ENCODE data around the gene LRRFIP1. TPM values are rescaled to one million over a fixed set of nuclear protein-coding genes. Genes with fewer than 3 reads are reported as not detected.

LRRFIP1 gene
- total RNA-seq, 2 donors from 2014 or later = 69.3 to 99.6 TPM

- intact Hi-C loops (cut with DNase I) = no loop called here
- peak; percentile 58 to 70 for ATAC-seq
- DNase-seq = peak; percentile 67
These were observed 75.3 kb downstream of the LRRFIP1 start for GRCh38 chr2:237702441-237703391.

GRCh38 chr2:237704501-237705434 is 77.4 kb downstream of the LRRFIP1 start:
- no peak for ATAC-seq
- intact Hi-C loops (cut with DNase I) = no loop called here
- no peak for DNase-seq

GRCh38 chr2:237706257-237706656 is 78.9 kb downstream of the LRRFIP1 start:
- no peak for ATAC-seq
- intact Hi-C loops (cut with DNase I) = no loop called here
- no peak for DNase-seq

GRCh38 chr2:237708065-237708398 is 80.6 kb downstream of the LRRFIP1 start:
- ATAC-seq = no peak
- no peak for DNase-seq
- intact Hi-C loops (cut with DNase I) = no loop called here

GRCh38 chr2:237708491-237708890 is 81.1 kb downstream of the LRRFIP1 start:
- intact Hi-C loops (cut with DNase I) = no loop called here
- ATAC-seq (no peak), DNase-seq (no peak)

GRCh38 chr2:237708961-237709360 is 81.6 kb downstream of the LRRFIP1 start:
- intact Hi-C loops (cut with DNase I) = no loop called here
- DNase-seq (no peak), ATAC-seq (no peak)

- ATAC-seq = no peak
- no peak for DNase-seq
- intact Hi-C loops (cut with DNase I) = no loop called here
These were observed 84.2 kb downstream of the LRRFIP1 start for GRCh38 chr2:237711458-237712150.

GRCh38 chr2:237712477-237713377 is 85.3 kb downstream of the LRRFIP1 start:
- DNase-seq = no peak
- intact Hi-C loops (cut with DNase I) = no loop called here
- ATAC-seq = peak in 1 of 2 donors; percentile 3

GRCh38 chr2:237714690-237715458 is 87.5 kb downstream of the LRRFIP1 start:
- DNase-seq (no peak), ATAC-seq (peak; percentile 84 to 87)
- intact Hi-C loops (cut with DNase I) = no loop called here

- intact Hi-C loops (cut with DNase I) = no loop called here
- no peak for DNase-seq
- ATAC-seq = peak; percentile 69 to 73
These were observed 88.1 kb downstream of the LRRFIP1 start for GRCh38 chr2:237715459-237715947.

GRCh38 chr2:237716011-237716410 is 88.6 kb downstream of the LRRFIP1 start:
- DNase-seq (no peak), ATAC-seq (no peak)
- intact Hi-C loops (cut with DNase I) = no loop called here

- ATAC-seq (no peak), DNase-seq (no peak)
- intact Hi-C loops (cut with DNase I) = no loop called here
These were observed 90.2 kb downstream of the LRRFIP1 start for GRCh38 chr2:237717366-237718276.

GRCh38 chr2:237718277-237718634 is 90.9 kb downstream of the LRRFIP1 start:
- DNase-seq (no peak), ATAC-seq (no peak)
- intact Hi-C loops (cut with DNase I) = no loop called here

- ATAC-seq (no peak), DNase-seq (no peak)
- intact Hi-C loops (cut with DNase I) = no loop called here
These were observed 93.1 kb downstream of the LRRFIP1 start for GRCh38 chr2:237720444-237720843.

- peak in 1 of 2 donors; percentile 40 for ATAC-seq
- intact Hi-C loops (cut with DNase I) = no loop called here
These were observed 93.6 kb downstream of the LRRFIP1 start for GRCh38 chr2:237720957-237721356.

GRCh38 chr2:237721458-237721857 is 94.1 kb downstream of the LRRFIP1 start:
- intact Hi-C loops (cut with DNase I) = no loop called here
- ATAC-seq (no peak), DNase-seq (no peak)

More at GRCh38 chr2:237720957-237721356, 93.6 kb downstream of the LRRFIP1 start:
- DNase-seq = no peak

GRCh38 chr2:237722616-237723015 is 95.2 kb downstream of the LRRFIP1 start:
- ATAC-seq = no peak

More at GRCh38 chr2:237722616-237723015, 95.2 kb downstream of the LRRFIP1 start:
- intact Hi-C loops (cut with DNase I) = no loop called here
- DNase-seq = no peak

All from left cardiac atrium (tissue), 4 donors.